Superior temporal gyrus (tissue), 1 donor: Measurements from ENCODE around the gene PIN1.

Experiments
- DNase-seq: peaks from one replicate; pipeline ENCODE4 v3.0.0-alpha.2; 2016; ENCODE audit errors: extremely low spot score

The PIN1 gene

DNA sequence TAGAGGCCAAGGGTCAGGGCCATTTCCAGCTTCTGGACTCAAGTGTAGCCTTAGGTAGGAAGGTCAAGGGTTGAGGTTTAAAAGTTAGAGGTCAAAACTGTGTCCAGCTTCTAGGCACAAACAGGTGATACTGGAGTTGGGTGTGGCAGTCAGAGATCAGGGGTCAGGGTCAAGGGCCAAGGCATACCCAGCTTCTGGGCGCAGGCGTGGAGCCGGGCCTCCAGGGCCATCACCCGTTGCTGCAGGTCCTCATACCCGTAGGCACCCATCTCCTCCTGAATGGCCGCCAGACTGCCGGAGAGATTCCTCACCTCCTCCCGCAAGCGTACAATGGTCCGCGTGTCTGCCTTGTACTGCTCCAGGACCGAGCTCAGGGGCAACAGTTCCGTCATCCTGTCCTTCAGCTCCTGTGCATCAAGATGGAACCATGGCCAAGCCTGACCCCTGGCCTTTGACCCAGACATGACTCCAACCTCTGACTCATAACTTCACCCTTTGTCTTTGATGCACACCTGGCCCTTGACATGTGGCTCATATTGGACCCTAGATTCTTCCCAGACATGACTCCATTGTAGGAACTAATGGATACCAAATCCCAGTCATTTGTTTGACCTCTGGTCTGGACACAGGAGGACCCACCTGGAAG, 22.1 kb downstream of the PIN1 start:
- no peak for DNase-seq

DNA sequence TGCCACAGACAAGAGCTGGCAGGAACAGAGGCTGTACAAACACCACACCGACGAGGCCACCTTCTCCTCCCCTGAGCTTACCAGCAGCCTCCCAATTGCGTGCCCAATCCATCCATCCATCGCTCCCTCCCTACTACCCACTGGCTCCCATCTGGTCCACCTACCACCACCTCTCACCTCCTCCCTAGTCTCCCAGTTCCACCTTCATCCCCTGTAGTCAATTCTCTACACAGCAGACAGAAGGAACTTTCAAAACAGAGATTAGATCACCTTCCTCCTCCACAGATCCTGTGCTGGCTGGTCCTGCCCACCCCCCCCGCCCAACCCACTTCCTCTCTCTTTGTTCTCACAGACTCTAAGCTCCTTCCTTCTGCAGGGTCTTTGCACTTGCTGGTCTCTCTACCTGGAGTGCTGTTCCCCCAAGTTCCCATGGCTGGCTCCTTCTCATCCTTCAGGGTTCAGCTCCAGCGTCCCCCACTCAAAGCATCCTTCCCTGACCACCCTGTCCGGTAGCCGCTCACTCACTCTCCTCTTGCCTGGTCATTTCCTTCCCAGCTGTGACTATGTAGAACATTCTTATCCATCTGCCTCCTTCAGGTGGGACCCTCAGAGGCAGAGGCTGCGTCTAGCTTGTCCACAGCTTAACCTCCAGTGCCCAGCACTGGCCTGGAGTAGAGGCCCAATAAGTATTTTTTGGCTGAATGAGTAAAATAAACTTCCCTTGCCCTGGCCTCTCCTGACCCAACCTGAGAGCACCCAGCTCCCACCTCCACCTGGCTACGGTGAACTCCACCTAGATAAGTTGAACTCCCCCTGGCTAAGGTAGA, 23.0 kb downstream of the PIN1 start:
- no peak for DNase-seq

DNA sequence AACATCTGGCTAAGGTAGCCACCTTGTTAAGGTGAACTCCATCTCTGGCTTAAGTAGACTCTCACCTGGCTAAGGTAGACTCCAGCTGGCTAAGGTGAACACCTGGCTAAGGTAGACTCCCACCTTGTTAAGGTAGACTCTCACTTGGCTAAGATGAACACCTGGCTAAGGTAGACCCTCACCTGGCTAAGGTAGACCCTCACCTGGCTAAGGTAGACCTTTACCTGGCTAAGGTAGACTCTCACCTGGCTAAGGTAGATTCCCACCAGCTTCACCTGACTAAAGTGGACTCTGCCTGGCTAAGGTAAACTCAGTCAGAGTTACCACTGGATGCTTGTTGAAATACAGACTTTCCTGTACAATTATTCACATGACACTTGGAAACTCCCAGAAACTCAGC, 23.6 kb downstream of the PIN1 start:
- DNase-seq: no peak

DNA sequence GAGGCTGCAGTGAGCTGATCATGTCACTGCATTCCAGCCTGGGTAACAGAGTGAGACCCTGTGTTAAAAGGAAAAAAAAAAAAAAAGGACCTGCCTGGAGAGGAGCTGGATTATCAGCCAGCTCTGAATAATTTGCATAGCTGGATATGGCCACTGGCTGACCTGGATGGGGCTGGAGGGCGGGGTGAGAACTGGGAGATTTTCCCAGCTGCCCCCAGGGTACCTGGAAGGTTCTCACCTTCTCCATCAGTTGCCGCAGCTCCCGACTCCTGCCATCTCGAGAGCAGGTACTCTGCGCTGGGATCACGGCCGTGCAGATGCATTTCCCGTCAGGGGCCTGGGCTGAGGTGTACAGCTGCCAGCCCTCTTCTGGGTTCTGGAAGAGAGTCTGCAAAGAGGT, 25.3 kb downstream of the PIN1 start:
- no peak for DNase-seq

DNA sequence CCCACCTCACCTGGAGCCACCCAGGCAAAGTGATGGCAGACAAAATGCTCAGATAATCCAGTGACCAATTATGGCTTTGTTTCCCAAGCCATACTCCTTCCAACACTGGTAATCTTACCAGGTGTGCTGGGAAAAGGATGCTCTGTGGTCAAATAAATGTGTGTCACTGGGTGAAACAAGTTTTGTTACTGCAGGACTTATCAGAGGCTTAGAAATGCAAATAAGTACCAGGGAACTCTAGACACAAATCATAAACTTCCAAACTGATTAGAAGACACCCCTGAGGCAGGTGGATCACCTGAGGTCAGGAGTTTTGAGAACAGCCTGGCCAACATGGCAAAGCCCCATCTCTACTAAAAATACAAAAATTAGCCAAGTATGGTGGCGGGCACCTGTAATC, 26.4 kb downstream of the PIN1 start:
- DNase-seq: no peak

DNA sequence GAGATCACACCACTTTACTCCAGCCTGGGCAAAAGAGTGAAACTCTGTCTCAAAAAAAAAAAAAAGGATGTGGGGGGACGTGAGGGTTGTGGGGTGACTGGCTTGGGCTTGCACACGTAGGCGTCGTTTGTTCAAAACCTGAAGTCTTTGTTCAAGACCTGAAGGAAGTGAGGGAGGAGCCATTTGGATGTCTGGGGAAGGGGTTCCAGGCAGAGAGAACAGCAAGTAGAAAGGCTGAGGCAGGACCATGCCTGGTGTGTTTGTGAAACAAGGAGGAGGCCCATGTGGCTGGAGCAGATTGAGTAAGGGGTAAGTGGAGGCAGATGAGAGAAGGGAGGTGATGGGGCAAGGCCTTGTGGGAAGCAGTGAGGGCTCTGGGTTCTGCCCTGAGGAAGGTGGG, 27.8 kb downstream of the PIN1 start:
- no peak for DNase-seq

DNA sequence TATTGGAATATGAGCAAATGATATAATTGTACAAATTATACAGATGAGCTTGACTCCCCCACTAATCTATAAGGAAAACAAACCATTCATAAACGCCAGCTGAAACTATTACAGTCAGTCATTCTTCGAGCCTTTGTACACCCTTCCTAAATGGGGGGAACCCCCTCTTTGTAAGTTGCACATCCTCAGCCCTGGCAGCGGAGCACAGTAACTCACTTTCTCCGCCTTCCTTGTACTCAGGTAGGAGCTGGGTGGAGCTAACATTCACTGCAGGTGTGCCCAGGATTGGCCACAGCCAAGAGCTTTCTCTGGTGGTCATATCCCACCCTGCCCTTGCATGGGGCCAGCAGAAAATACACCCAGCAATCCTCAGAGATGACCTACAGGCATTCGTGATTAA, 28.6 kb downstream of the PIN1 start:
- no peak for DNase-seq

DNA sequence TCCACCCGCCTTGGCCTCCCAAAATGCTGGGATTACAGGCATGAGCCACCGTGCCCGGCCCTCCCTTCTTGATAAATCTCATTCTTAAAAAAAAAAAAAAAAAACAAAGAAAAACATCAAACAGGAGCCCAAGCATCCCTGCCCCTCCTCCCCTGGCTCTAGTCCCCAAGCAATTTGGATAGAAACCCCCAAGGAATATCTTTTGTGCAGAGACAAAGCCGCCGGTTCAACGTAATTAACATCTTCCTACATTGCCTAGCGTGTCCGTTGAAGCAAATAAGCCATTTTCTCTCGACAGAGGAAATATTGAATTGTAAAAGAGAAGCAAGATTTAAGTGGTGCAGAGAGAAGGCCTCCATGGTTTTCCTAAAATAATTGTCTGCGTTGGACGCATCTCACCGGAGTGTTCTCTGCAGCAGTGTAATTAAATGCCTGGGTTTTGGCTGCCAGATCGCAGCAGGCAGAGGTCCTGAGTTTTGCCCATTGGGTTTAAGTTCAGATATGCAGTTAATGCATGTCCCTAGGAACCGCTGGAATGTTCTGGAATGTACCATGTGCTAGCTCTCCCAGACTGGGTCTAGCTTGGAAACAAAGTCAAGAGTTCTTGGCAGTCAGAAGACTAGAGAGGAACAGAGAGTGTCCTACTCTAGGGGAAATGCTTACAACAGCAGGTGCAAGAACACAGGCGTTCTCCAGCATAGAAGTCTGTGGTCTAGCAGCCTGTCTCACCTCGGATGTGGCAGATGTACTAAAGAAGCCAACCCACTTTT, 30.8 kb downstream of the PIN1 start:
- DNase-seq: peak; percentile 64

DNA sequence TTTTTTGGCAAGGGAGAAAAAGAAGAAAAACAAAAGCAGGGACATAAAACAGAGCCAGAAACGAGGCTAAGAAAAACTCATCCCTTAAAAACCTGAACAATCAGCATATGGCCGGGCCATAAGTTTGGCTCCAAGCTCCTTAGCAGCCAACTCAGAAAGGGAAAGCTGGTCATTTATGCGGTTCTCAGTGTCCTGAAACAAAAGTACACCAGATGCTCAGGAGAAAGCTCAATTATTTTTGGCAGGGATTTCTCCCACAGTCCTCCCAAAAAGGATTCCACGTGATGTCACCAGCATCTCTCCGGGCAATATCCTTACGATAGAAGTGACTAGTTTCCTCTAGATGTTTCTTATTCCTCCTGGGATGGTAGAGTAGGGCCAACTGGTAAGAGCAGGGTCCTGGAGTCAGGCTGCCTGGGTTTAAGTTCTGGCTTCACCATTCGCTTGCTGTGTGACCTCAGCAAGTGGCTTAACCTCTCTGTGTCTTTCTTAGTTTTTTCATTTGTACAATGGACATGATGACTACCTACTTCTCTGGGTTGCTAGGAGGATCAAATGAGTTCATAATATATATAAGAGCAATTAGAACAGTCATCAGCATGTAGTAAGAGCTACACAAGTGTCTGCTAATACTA, 34.0 kb downstream of the PIN1 start:
- peak; percentile 68 for DNase-seq

DNA sequence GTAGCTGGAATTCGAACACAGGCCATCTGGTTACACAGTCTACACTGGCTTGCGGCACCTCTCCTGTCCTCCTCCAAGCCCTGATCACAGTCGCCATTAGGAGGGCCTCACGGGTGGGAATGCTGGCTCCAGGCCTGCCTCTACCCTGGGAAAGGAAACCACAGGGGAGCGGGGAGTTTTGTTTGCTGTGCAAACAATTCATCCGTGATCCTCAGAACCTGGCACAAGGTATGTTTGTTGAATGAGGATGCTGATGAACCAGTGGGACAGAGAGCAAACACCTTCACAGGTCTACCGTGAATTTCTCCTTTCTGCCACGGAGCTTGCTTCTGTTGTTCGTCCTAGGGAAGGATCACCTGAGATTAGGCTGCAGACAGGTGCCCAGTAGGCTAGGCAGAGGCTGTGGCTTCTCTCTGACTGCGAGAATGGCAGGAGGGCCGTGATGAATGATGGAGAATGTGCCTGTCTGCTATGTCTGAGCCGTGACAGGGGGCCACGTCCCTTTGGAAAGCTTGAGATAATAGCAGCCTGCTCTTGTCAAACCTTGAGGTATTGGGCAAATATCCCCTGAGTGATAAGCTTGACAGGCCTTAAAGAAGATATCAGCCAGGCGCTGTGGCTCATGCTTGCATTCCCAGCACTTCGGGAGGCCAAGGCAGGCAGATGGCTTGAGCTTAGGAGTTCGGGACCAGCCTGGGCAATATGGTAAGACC, 36.7 kb downstream of the PIN1 start:
- no peak for DNase-seq

DNA sequence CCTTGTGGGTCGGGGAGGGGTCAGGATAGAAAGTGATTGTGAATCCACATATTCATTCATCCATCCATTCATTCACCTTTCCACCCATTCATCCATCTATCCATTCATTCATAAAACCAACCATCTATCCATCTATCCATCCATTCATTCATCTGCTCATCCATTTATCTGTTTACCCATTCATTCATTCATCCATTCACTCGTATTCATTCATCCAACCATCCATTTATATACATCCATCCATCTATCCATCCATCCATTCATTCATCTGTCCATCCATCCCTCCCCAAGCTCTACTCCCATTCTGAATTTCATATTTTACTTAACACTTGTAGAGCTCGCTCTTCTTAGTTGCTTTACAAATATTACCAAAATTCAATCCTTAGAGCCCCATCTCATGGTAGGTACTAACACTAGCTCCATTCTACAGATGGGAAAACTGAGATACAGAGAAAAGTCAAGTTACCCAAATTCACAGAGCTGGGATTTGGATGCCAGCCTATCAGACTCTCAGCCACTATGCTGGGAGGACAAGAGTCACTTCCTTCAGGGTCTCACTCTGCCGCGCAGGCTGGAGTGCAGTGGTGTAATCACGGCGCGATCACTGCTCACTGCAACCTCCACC, 37.6 kb downstream of the PIN1 start:
- no peak for DNase-seq

DNA sequence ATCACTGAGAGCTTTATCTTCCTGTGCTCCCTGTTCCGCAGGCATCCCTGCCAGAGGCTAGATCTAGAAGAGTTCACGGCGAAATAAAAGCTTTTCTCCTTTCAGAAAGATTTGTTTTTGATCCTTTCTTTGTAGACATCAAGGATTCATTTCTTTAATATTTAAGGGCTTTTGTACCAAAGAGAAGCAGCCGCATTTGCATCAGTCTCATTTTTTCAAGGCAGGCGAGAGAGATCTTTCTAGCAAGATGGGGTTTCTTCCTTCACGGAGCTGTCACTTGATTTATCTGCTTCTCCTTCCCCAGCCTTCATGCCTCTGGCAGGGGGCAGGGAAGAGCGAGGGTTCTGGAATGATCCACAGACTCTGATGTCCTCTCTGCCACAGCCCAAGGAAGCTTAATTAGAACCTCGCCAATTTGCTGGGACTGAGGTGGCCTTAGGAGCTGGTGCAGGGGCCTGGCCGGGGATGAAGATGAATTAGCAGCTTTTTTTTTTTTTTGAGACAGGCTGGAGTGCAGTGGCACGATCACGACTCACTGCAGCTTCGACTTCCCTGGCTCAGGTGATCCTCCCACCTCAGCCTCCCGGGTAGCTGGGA, 40.0 kb downstream of the PIN1 start:
- no peak for DNase-seq

DNA sequence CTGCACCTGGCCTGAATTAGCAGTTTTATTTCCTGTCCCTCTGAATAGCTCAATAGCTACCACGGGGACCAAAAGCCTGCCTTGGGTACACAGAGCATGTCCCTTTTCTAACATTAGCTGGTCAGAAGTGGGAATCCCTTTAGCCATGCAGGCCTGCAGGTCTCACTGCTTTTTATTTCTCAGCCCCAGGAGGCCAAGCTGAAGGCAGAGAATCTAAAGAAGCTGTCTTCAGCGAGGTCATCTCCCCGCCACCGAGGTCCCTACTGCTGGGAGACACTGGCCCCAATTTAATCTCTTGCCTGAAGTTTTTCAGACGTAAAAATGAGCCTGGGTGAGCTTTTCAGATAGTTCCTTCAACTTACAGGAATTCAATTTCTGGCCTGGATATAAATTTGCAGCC, 40.7 kb downstream of the PIN1 start:
- DNase-seq: no peak

DNA sequence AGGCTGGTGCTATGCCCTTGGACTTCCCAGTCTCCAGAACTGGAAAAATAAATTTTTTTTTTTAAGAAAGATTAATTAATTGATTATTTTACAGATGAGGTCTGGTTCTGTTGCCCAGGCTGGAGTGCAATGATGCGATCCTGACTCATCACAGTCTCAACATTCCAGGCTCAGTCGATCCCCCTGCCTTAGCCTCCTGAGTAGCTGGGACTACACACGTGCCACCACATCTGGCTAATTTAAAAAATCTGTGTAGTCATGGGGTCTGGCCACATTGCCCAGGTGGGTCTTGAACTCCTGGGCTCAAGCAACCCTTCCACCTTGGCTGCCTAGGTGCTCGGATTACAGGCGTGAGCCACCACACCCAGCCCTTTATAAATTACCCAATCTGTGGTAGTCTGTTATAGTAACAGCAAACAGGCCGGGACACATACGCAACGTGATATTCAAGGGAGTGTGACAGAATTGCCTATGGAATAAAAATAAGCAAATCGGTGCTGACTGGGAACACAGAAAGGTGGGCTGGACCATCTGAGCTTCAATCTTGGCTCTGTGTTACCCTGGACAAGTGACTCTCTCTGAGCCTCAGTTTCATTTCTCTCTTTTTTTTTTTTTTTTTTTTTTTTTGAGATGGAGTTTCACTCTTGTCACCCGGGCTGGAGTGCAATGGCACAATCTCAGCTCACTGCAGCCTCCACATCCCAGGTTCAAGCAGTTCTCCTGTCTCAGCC, 42.8 kb downstream of the PIN1 start:
- DNase-seq: no peak

DNA sequence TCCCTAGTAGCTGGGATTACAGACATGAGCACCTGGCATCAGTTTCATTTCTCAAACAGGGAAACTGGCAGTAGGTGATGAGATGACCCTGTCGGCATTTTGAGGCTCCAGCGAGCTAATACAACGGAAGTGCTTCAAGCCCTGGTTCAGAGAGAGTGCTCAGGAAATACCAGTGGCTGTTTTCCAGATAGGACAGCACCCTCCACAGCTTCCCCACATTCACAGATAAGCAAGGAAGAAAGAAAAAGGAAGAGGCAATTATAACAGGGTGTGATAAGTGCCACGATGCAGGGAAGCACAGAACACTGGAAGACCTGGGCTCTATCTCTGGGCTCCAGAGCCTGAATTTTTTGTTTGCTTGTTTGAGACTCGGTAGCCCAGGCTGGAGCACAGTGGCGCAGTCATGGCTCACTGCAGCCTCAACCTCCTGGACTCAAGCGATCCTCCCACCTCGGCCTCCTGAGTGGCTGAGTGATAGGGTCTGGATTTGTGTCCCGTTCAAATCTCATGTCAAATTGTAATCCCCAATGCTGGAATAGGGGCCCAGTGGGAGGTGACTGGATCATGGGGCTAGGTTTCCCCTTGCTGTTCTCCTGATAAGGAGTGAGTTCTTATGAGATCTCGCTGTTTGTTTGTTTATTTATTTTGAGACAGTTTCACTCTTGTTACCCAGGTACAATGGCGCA, 43.5 kb downstream of the PIN1 start:
- no peak for DNase-seq

DNA sequence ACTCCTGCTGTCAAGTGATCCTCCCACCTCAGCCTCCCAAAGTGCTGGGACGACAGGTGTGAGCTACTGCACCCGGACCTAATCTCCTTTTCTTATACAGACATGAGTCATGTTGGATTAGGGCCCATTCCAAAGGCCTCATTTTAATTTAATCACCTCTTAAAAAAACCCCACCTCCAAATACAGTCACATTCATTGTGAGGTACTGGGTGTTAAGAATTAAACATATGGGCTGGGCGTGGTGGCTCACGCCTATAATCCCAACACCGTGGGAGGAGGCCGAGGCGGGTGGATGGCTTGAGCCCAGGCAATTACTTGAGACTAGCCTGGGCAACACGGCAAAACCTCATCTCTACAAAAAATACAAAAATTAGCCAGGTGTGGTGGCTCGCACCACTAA, 46.6 kb downstream of the PIN1 start:
- DNase-seq: no peak

DNA sequence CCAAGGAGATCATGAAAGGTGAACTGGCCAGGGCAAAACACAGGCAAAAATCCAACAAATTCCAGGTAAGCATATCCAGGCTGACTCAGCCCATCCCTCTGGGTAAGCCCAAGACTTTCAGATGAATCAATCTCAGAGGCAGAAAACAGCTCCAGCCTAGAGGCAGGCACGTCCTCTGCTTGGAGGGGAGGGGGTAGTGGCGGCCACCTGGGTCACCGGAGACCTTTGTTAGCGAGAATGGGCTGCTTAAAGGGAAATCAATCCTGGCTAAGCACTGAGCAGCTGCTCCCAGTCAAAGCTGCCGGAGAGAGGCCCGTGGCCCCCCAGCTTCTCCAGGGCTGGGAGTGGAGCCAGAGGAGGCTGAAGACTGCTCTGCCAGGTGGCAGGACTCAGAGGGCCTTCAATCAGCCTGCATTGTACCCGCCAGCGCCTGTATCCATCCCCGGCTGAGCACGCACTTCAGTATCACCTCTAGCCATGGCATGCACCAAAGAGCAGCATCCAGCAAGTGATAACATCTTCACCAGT, 48.2 kb downstream of the PIN1 start:
- DNase-seq: peak; percentile 29

DNA sequence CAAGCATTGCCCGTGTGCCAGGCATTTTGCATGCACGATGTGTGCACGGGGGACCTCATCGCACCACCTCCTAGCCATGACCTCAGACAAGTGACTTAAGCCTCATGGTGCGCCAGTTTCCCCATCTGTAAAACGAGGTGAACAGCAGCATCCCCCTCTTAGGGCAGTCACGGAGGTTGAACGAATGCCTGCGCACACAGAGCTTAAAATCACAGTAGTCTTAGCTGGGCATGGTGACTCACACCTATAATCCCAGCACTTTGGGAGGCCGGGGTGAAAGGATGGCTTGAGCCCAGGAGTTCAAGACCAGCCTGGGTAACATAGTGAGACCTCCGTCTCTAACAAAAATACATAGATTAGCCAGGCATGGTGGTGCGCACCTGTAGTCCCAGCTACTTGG, 48.6 kb downstream of the PIN1 start:
- no peak for DNase-seq

DNA sequence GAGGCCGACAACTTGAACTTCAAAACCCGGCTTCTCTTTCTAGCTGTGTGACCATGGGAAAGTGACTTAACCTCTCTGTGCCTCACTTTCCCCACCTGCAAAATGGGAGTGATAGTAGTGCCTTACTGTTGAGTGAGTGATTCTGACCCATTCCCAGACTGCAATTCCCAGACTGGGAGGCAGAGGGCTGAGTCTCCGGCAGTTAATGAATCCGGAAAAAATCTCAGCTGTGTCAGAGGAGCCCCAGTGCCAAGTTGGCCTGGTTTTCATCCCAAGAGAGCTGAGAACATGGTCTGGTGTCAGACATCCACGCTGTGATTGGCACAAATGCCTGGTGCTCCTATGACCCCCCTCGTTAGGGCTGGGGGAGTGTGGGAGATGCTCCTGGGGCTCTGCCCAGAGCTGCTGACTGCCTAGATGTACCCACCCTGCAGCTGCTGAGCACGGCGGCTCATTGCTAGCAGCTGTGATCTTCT, 50.0 kb downstream of the PIN1 start:
- DNase-seq: peak; percentile 71
